IPS-18a (cell line): ENCODE data around the gene TPST2.

Source experiments
- H3K27ac ChIP-seq: one replicate; pipeline ENCODE4 v1.5.1; 2013; ENCODE audit warnings: low read length
- H3K27me3 ChIP-seq: one replicate; pipeline ENCODE4 v1.6.1; 2013; ENCODE audit warnings: mild to moderate bottlenecking, low read length; ENCODE audit not compliant: control insufficient read depth, insufficient read depth
- H3K36me3 ChIP-seq: one replicate; pipeline ENCODE4 v1.6.1; 2013; ENCODE audit warnings: low read depth, low read length; ENCODE audit not compliant: control insufficient read depth
- H3K4me1 ChIP-seq: one replicate; pipeline ENCODE4 v1.6.1; 2013; ENCODE audit warnings: low read depth, low read length; ENCODE audit not compliant: control insufficient read depth
- H3K4me3 ChIP-seq: one replicate; pipeline ENCODE4 v1.5.1; 2013; ENCODE audit warnings: low read length
- H3K9ac ChIP-seq: one replicate; pipeline ENCODE4 v1.6.1; 2013; ENCODE audit warnings: mild to moderate bottlenecking, low read length, moderate library complexity
- H3K9me3 ChIP-seq: one replicate; pipeline ENCODE4 v1.6.1; 2013; ENCODE audit warnings: low read depth, low read length; ENCODE audit not compliant: control insufficient read depth

The TPST2 gene

DNA sequence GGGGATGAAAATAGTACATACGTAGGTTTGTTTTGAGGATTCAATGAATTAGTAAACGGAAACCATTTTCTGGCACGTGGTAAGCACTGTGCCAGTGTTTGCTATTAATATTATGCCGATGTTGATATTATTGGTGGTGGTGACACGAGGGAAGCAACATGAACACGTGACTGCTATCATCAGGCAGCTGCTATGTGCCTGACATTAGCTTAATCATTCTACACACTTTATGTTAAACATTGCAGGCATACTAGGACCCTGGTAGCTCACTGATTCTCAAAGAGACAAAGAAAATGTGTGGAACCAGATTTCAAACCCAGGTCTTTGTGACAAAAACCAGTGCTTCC is 105.6 kb downstream of the TPST2 start:
- H3K4me3 ChIP-seq: peak overlapping the region; percentile 98
- peak overlapping the region; percentile 94 for H3K9ac ChIP-seq
- no peaks in the 10 kb centered on the region for H3K27me3 ChIP-seq
- H3K4me1 ChIP-seq: peaks cover 16% of the 10 kb centered on the region
- no peaks in the 10 kb centered on the region for H3K9me3 ChIP-seq
- peaks cover 20% of the 10 kb centered on the region for H3K36me3 ChIP-seq
- peak overlapping the region; percentile 60 for H3K27ac ChIP-seq

- Histone ChIP-seq H3K36me3 (peaks cover 14% of the 10 kb centered on the region), H3K9me3 (no peaks in the 10 kb centered on the region), H3K27ac (peak within 1 kb of the TSS; percentile 91), H3K4me1 (peaks cover 16% of the 10 kb centered on the region), H3K27me3 (no peaks in the 10 kb centered on the region), H3K4me3 (peak within 1 kb of the TSS; percentile 98), H3K9ac (peak within 1 kb of the TSS; percentile 94)
Measured at GRCh38 chr22:26483439-26484359, 106.2 kb downstream of the TPST2 start, which contains the start of the genes HPS4 and SRRD. TSS of gene HPS4 (minus strand) at chr22:26483783. CDS start at chr22:26481762, 2,021 bp downstream. TSS of gene SRRD (plus strand) at chr22:26483877. CDS start at chr22:26483891, 14 bp downstream.

DNA sequence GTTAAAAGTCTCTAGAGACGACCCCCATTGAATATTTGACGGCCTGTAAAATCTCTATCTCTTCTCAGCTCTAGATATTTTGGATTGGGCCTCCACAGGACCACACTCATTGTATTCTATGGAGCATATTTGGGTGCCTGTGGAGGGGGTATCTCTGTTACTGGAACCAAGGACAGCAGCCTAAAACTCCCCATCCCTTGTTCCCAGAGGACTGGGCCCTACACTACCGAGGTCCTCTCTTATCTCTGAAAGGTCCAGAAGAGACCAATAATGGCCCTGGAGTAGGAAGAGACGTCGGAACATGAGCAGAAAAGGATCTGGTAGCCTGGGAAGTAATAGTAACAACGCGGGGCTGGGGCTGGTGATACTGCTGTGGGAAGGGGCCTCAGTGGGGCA is 106.9 kb downstream of the TPST2 start:
- H3K27ac ChIP-seq: peak overlapping the region; percentile 91
- peak overlapping the region; percentile 98 for H3K4me3 ChIP-seq
- no peaks in the 10 kb centered on the region for H3K9me3 ChIP-seq
- H3K4me1 ChIP-seq: peaks cover 16% of the 10 kb centered on the region
- peak overlapping the region; percentile 94 for H3K9ac ChIP-seq
- peaks cover 9% of the 10 kb centered on the region for H3K36me3 ChIP-seq
- H3K27me3 ChIP-seq: no peaks in the 10 kb centered on the region

DNA sequence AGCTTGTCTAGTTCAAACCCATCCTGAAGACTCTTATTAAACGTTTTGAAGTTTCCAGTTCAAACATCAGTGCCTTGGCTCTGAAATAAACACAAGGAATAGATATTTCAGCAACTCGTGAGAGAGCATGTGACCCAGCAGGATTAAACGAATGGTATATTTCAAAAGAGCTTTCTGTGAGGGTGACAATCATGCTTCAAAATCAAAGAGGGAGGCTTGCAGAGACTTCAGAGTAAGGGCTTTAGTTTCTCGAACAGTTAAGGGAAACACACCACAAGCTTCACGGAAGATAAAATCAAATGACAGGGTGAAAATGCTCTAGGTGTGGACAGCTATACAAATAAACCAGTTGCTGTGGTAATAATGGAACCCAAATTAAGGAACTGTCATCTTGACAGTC is 107.8 kb downstream of the TPST2 start:
- Histone ChIP-seq H3K4me3 (no peak overlapping the region), H3K9ac (no peak overlapping the region), H3K4me1 (peaks cover 16% of the 10 kb centered on the region), H3K36me3 (peaks cover 14% of the 10 kb centered on the region), H3K27me3 (no peaks in the 10 kb centered on the region), H3K9me3 (no peaks in the 10 kb centered on the region), H3K27ac (no peak overlapping the region)

GRCh38 chr22:26481694-26482093 is 108.2 kb downstream of the TPST2 start:
- Histone ChIP-seq H3K9ac (no peak overlapping the region), H3K27ac (no peak overlapping the region), H3K9me3 (no peaks in the 10 kb centered on the region), H3K4me1 (peaks cover 16% of the 10 kb centered on the region), H3K36me3 (peaks cover 19% of the 10 kb centered on the region), H3K4me3 (no peak overlapping the region), H3K27me3 (no peaks in the 10 kb centered on the region)

DNA sequence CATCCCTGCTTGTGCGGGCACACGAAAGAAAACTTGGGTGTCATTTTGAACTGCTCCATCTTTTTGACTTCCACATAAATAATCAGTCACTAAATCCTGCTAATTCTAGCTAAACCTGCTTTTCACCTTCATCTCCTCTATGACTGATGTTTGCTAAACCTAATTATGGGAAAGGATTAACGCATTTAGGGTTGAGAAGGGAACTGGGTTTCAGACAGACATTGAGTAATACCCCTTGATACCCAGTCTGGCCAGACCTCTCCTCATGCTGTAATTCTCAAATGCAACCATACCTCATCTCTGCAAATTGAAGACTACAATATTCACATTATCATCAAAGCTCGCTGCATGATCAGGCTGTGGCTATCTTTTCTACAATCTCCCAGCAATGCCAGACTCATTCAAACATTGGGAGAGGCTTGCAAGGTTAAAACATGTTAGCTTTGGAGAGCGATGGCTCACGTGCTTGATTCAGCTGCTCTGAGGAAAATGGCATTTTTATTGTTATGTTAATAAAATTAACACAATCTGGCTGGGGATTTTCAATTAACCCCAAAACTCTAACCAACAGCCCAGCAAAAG is 108.7 kb downstream of the TPST2 start:
- H3K4me3 ChIP-seq: no peak overlapping the region
- peaks cover 16% of the 10 kb centered on the region for H3K4me1 ChIP-seq
- H3K27ac ChIP-seq: no peak overlapping the region
- peaks cover 22% of the 10 kb centered on the region for H3K36me3 ChIP-seq
- H3K9me3 ChIP-seq: no peaks in the 10 kb centered on the region
- H3K9ac ChIP-seq: no peak overlapping the region
- H3K27me3 ChIP-seq: no peaks in the 10 kb centered on the region

DNA sequence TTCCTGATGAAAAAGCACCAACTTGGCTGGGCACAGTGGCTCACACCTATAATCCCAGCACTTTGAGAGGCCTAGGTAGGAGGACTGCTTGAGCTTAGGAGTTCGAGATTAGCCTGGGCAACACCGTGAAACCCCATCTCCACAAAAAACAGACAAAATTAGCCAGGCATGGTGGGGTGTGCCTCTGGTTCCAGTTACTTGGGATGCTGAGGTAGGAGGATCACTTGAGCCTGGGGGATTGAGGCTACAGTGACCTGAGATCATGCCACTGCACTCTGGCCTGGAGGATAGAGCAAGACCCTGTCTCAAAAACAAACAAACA is 109.4 kb downstream of the TPST2 start:
- H3K4me3 ChIP-seq: no peak overlapping the region
- no peaks in the 10 kb centered on the region for H3K27me3 ChIP-seq
- peaks cover 16% of the 10 kb centered on the region for H3K4me1 ChIP-seq
- peaks cover 24% of the 10 kb centered on the region for H3K36me3 ChIP-seq
- no peak overlapping the region for H3K27ac ChIP-seq
- no peak overlapping the region for H3K9ac ChIP-seq
- H3K9me3 ChIP-seq: no peaks in the 10 kb centered on the region

- Histone ChIP-seq H3K27ac (no peak overlapping the region), H3K27me3 (no peaks in the 10 kb centered on the region), H3K9ac (no peak overlapping the region), H3K9me3 (no peaks in the 10 kb centered on the region), H3K36me3 (peaks cover 24% of the 10 kb centered on the region), H3K4me1 (peaks cover 16% of the 10 kb centered on the region), H3K4me3 (no peak overlapping the region)
Measured at GRCh38 chr22:26479792-26480610, 109.9 kb downstream of the TPST2 start.

GRCh38 chr22:26479043-26479791 is 110.7 kb downstream of the TPST2 start:
- peaks cover 24% of the 10 kb centered on the region for H3K36me3 ChIP-seq
- no peak overlapping the region for H3K4me3 ChIP-seq
- H3K27me3 ChIP-seq: no peaks in the 10 kb centered on the region
- no peak overlapping the region for H3K27ac ChIP-seq
- H3K4me1 ChIP-seq: peaks cover 12% of the 10 kb centered on the region
- no peaks in the 10 kb centered on the region for H3K9me3 ChIP-seq
- H3K9ac ChIP-seq: no peak overlapping the region

- Histone ChIP-seq H3K9ac (no peak overlapping the region), H3K36me3 (peaks cover 39% of the 10 kb centered on the region), H3K4me1 (peaks cover 6% of the 10 kb centered on the region), H3K9me3 (no peaks in the 10 kb centered on the region), H3K27me3 (no peaks in the 10 kb centered on the region), H3K27ac (no peak overlapping the region), H3K4me3 (no peak overlapping the region)
Measured at GRCh38 chr22:26477341-26477731, 112.6 kb downstream of the TPST2 start.
